Activated T-cell treated with anti-CD3 and anti-CD28 coated beads, Interleukin-2, amount 50 U/mL, for 72 hours (primary cell): ENCODE data around the gene TFAP2B. TPM values are rescaled to one million over a fixed set of nuclear protein-coding genes. Genes with fewer than 3 reads are reported as not detected.

Experiments used
- ATAC-seq, 2 donors: fragments of 150-1000 bp; cut with Tn5 transposase; replicated peaks in 1 of 2; 2 replicates each; pipeline ENCODE4 v1.10.0; 2021; ENCODE audit warnings: moderate library complexity in 2 of 2, mild to moderate bottlenecking in 1 of 2
- DNase-seq, 2 donors: peaks; one replicate each; pipeline ENCODE4 v3.0.0; 2021 to 2022; ENCODE audit warnings: mixed read lengths in 1 of 2
- H3K27ac Mint-ChIP-seq: one replicate; pipeline ENCODE4 v1.8.0; 2022; ENCODE audit warnings: mild to moderate bottlenecking, moderate library complexity, mixed read lengths
- H3K27me3 Mint-ChIP-seq: one replicate; pipeline ENCODE4 v1.8.0; 2022; ENCODE audit warnings: low read depth, mixed read lengths
- H3K36me3 Mint-ChIP-seq, 2 donors: one replicate each; pipeline ENCODE4 v1.8.0; 2022; ENCODE audit warnings: mixed read lengths in 2 of 2, mild to moderate bottlenecking in 1 of 2; ENCODE audit not compliant: insufficient read depth in 2 of 2
- H3K4me1 Mint-ChIP-seq: one replicate; pipeline ENCODE4 v1.8.0; 2022; ENCODE audit warnings: low read depth, mixed read lengths
- H3K4me3 Mint-ChIP-seq, 2 donors: one replicate each; pipeline ENCODE4 v1.8.0; 2022; ENCODE audit warnings: mild to moderate bottlenecking in 2 of 2, mixed read lengths in 2 of 2, moderate library complexity in 2 of 2
- H3K9me3 Mint-ChIP-seq, 2 donors: one replicate each; pipeline ENCODE4 v1.8.0; 2022; ENCODE audit warnings: mixed read lengths in 2 of 2
- total RNA-seq, 2 donors: library from RNA; stranded (reverse); gene quantifications; one replicate each; pipeline ENCODE4 v1.2.3, GENCODE V29; 2022

Gene TFAP2B
- total RNA-seq, 2 donors from 2014 or later: not detected

GRCh38 chr6:50846144-50846851 lies 27.6 kb downstream of the TFAP2B start:
- no peaks in the 10 kb centered on the region for H3K36me3 Mint-ChIP-seq
- no peak overlapping the region for H3K4me3 Mint-ChIP-seq
- ATAC-seq (no peak), DNase-seq (no peak)
- H3K4me1 Mint-ChIP-seq: no peaks in the 10 kb centered on the region
- no peak overlapping the region for H3K27ac Mint-ChIP-seq
- peaks cover 78% of the 10 kb centered on the region for H3K27me3 Mint-ChIP-seq
- H3K9me3 Mint-ChIP-seq: peaks cover 0 to 2% of the 10 kb centered on the region in 2 donors

- H3K36me3 Mint-ChIP-seq: no peaks in the 10 kb centered on the region
Measured at GRCh38 chr6:50846852-50847155, 28.1 kb downstream of the TFAP2B start.

GRCh38 chr6:50847890-50848594 lies 29.4 kb downstream of the TFAP2B start:
- Mint-ChIP-seq H3K4me3 (no peak overlapping the region), H3K9me3 (peaks cover 0 to 2% of the 10 kb centered on the region in 2 donors), H3K27me3 (peaks cover 74% of the 10 kb centered on the region), H3K4me1 (no peaks in the 10 kb centered on the region), H3K36me3 (no peaks in the 10 kb centered on the region), H3K27ac (no peak overlapping the region)
- DNase-seq: no peak
- no peak for ATAC-seq

More at GRCh38 chr6:50846852-50847155, 28.1 kb downstream of the TFAP2B start:
- no peak overlapping the region for H3K27ac Mint-ChIP-seq
- H3K9me3 Mint-ChIP-seq: peaks cover 0 to 2% of the 10 kb centered on the region in 2 donors
- H3K4me1 Mint-ChIP-seq: no peaks in the 10 kb centered on the region
- no peak for ATAC-seq
- H3K27me3 Mint-ChIP-seq: peaks cover 73% of the 10 kb centered on the region
- DNase-seq: no peak
- H3K4me3 Mint-ChIP-seq: no peak overlapping the region

- H3K27me3 Mint-ChIP-seq: peaks cover 70% of the 10 kb centered on the region
- peaks cover 0 to 2% of the 10 kb centered on the region in 2 donors for H3K9me3 Mint-ChIP-seq
- H3K4me1 Mint-ChIP-seq: no peaks in the 10 kb centered on the region
- ATAC-seq (no peak), DNase-seq (no peak)
- no peak overlapping the region for H3K4me3 Mint-ChIP-seq
- no peaks in the 10 kb centered on the region for H3K36me3 Mint-ChIP-seq
- H3K27ac Mint-ChIP-seq: no peak overlapping the region
Measured at GRCh38 chr6:50848989-50849795, 30.5 kb downstream of the TFAP2B start.

- peaks cover 0 to 2% of the 10 kb centered on the region in 2 donors for H3K9me3 Mint-ChIP-seq
- peaks cover 64% of the 10 kb centered on the region for H3K27me3 Mint-ChIP-seq
- DNase-seq: no peak
- no peak overlapping the region for H3K27ac Mint-ChIP-seq
- no peaks in the 10 kb centered on the region for H3K36me3 Mint-ChIP-seq
- H3K4me3 Mint-ChIP-seq: no peak overlapping the region
- no peak for ATAC-seq
- H3K4me1 Mint-ChIP-seq: no peaks in the 10 kb centered on the region
Measured at GRCh38 chr6:50849796-50850180, 31.1 kb downstream of the TFAP2B start.

GRCh38 chr6:50850223-50851048 lies 31.8 kb downstream of the TFAP2B start:
- no peak for DNase-seq

GRCh38 chr6:50851049-50851845 lies 32.6 kb downstream of the TFAP2B start:
- no peak overlapping the region for H3K4me3 Mint-ChIP-seq
- no peak for ATAC-seq
- H3K4me1 Mint-ChIP-seq: no peaks in the 10 kb centered on the region
- DNase-seq: no peak
- peaks cover 0 to 2% of the 10 kb centered on the region in 2 donors for H3K9me3 Mint-ChIP-seq
- H3K27me3 Mint-ChIP-seq: peaks cover 49% of the 10 kb centered on the region
- no peak overlapping the region for H3K27ac Mint-ChIP-seq
- H3K36me3 Mint-ChIP-seq: no peaks in the 10 kb centered on the region

More at GRCh38 chr6:50850223-50851048, 31.8 kb downstream of the TFAP2B start:
- Mint-ChIP-seq H3K27me3 (peaks cover 57% of the 10 kb centered on the region), H3K9me3 (peaks cover 0 to 2% of the 10 kb centered on the region in 2 donors), H3K36me3 (no peaks in the 10 kb centered on the region), H3K4me1 (no peaks in the 10 kb centered on the region), H3K4me3 (no peak overlapping the region), H3K27ac (no peak overlapping the region)
- no peak for ATAC-seq

GRCh38 chr6:50853939-50854338 lies 35.3 kb downstream of the TFAP2B start:
- no peak overlapping the region for H3K27ac Mint-ChIP-seq
- H3K27me3 Mint-ChIP-seq: peaks cover 24% of the 10 kb centered on the region
- peaks cover 0 to 5% of the 10 kb centered on the region in 2 donors for H3K9me3 Mint-ChIP-seq
- no peaks in the 10 kb centered on the region for H3K4me1 Mint-ChIP-seq
- no peak overlapping the region for H3K4me3 Mint-ChIP-seq
- no peak for ATAC-seq
- no peaks in the 10 kb centered on the region for H3K36me3 Mint-ChIP-seq
- no peak for DNase-seq

GRCh38 chr6:50861692-50862091 lies 43.0 kb downstream of the TFAP2B start:
- Mint-ChIP-seq H3K36me3 (no peaks in the 10 kb centered on the region), H3K4me1 (no peaks in the 10 kb centered on the region), H3K9me3 (peaks cover 0 to 5% of the 10 kb centered on the region in 2 donors), H3K27ac (no peak overlapping the region), H3K27me3 (no peaks in the 10 kb centered on the region), H3K4me3 (no peak overlapping the region)
- ATAC-seq (no peak), DNase-seq (no peak)

- DNase-seq: no peak
- no peak for ATAC-seq
- no peak overlapping the region for H3K27ac Mint-ChIP-seq
- H3K9me3 Mint-ChIP-seq: peaks cover 0 to 4% of the 10 kb centered on the region in 2 donors
- H3K4me3 Mint-ChIP-seq: no peak overlapping the region
- H3K27me3 Mint-ChIP-seq: no peaks in the 10 kb centered on the region
- H3K4me1 Mint-ChIP-seq: no peaks in the 10 kb centered on the region
- no peaks in the 10 kb centered on the region for H3K36me3 Mint-ChIP-seq
Measured at GRCh38 chr6:50862176-50862575, 43.5 kb downstream of the TFAP2B start.

GRCh38 chr6:50864601-50865000 lies 45.9 kb downstream of the TFAP2B start:
- no peaks in the 10 kb centered on the region for H3K27me3 Mint-ChIP-seq
- peaks cover 0 to 4% of the 10 kb centered on the region in 2 donors for H3K9me3 Mint-ChIP-seq
- DNase-seq (no peak), ATAC-seq (no peak)
- no peaks in the 10 kb centered on the region for H3K36me3 Mint-ChIP-seq
- H3K4me3 Mint-ChIP-seq: no peak overlapping the region
- no peak overlapping the region for H3K27ac Mint-ChIP-seq
- H3K4me1 Mint-ChIP-seq: no peaks in the 10 kb centered on the region

- no peaks in the 10 kb centered on the region for H3K4me1 Mint-ChIP-seq
- no peaks in the 10 kb centered on the region for H3K36me3 Mint-ChIP-seq
- H3K4me3 Mint-ChIP-seq: no peak overlapping the region
- ATAC-seq (no peak), DNase-seq (no peak)
- H3K9me3 Mint-ChIP-seq: peaks cover 0 to 4% of the 10 kb centered on the region in 2 donors
- no peaks in the 10 kb centered on the region for H3K27me3 Mint-ChIP-seq
- H3K27ac Mint-ChIP-seq: no peak overlapping the region
Measured at GRCh38 chr6:50868466-50868865, 49.8 kb downstream of the TFAP2B start.
